Calu3 (cell line): ENCODE results near the gene MACROD2. TPM values are rescaled to one million over a fixed set of nuclear protein-coding genes. Genes with fewer than 3 reads are reported as not detected.

Experiments
- BruUV-seq: library from RNA; stranded (reverse); fragments of 400-500 nt; replicated peaks from 2 replicates; lab custom pipeline; 2021; lab: Mats Ljungman, UMichigan
- CTCF ChIA-PET: fragments of 300-600 bp; sonication (Branson Sonifier 250); formaldehyde crosslinking; loops from one replicate; lab custom pipeline; 2022; ENCODE audit warnings: antibody characterized with exemption; lab: Charles Lee
- DNase-seq: peaks from one replicate; pipeline ENCODE4 v3.0.0; 2022
- H3K27ac Mint-ChIP-seq: one replicate; pipeline ENCODE4 v1.8.0; 2022; ENCODE audit warnings: mixed read lengths; ENCODE audit not compliant: unreplicated experiment
- H3K27me3 Mint-ChIP-seq: one replicate; pipeline ENCODE4 v1.8.0; 2022; ENCODE audit warnings: mixed read lengths; ENCODE audit not compliant: unreplicated experiment
- H3K36me3 Mint-ChIP-seq: one replicate; pipeline ENCODE4 v1.8.0; 2022; ENCODE audit warnings: mild to moderate bottlenecking, moderate library complexity, mixed read lengths; ENCODE audit not compliant: insufficient read depth, unreplicated experiment
- H3K4me1 Mint-ChIP-seq: one replicate; pipeline ENCODE4 v1.8.0; 2022; ENCODE audit warnings: mild to moderate bottlenecking, low read depth, mixed read lengths; ENCODE audit not compliant: unreplicated experiment
- H3K4me3 Mint-ChIP-seq: one replicate; pipeline ENCODE4 v1.8.0; 2022; ENCODE audit warnings: mild to moderate bottlenecking, low read depth, moderate library complexity, mixed read lengths; ENCODE audit not compliant: unreplicated experiment
- H3K9me3 Mint-ChIP-seq: one replicate; pipeline ENCODE4 v1.8.0; 2022; ENCODE audit warnings: low read depth, mixed read lengths; ENCODE audit not compliant: unreplicated experiment
- CTCF ChIP-seq: fragments of 200-600 bp; IDR thresholded peaks from one replicate; pipeline ENCODE4 v1.8.0; 2022; ENCODE audit warnings: antibody characterized with exemption; ENCODE audit not compliant: unreplicated experiment
- intact Hi-C: fragments of 100-400 bp; cut with micrococcal nuclease; formaldehyde crosslinking; loops from one replicate; pipeline ENCODE4 v1.10.0; 2022; ENCODE audit not compliant: unreplicated experiment
- total RNA-seq: library from RNA; stranded (reverse); gene quantifications from 2 replicates; pipeline ENCODE4 v1.2.3, GENCODE V29; 2022

Gene MACROD2
- total RNA-seq, 1 experiment from 2014 or later = 29.4 TPM

DNA sequence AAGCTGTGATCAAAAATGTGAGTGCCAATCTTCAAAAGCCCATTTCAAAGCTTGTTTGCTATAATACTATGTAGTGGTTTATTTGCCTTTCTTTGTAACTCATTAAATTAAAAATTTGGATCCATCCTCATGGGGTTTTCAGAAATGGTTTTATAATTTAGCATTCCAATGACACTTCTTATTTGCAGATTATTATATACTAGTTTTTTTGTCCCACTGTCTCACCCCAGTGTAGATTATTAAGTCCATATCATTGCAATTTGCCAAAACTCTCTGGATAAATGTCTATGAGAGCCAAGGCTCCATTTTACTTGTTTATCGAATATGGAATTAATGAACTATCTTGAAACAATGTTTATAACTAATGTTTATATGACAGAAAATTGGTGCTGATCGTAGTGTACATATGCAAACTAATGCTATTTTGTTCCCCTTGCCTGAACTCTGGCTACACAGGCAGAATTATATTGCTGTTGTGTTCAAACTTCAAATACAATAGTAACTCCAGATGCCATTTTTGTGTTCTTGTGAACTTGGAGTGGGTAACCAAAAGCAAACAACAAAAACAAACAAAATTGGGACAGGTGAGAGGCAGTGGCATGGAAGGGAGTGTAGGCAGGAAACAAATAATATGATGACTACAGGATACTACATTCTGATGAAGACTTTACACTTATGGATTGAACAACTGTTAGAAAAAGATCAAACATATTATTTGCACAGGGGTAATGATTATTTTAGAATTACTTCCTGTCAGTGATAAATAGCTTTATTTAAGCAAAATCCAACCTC is 649.2 kb downstream of the MACROD2 start:
- no peak for TF ChIP-seq CTCF
- Mint-ChIP-seq H3K27ac (no peak overlapping the region), H3K27me3 (no peaks in the 10 kb centered on the region), H3K4me3 (no peak overlapping the region), H3K36me3 (no peaks in the 10 kb centered on the region), H3K9me3 (no peaks in the 10 kb centered on the region), H3K4me1 (no peaks in the 10 kb centered on the region)
- CTCF ChIA-PET = no interaction called here
- DNase-seq = no peak
- intact Hi-C loops = no loop called here
- no TSS peak for BruUV-seq

DNA sequence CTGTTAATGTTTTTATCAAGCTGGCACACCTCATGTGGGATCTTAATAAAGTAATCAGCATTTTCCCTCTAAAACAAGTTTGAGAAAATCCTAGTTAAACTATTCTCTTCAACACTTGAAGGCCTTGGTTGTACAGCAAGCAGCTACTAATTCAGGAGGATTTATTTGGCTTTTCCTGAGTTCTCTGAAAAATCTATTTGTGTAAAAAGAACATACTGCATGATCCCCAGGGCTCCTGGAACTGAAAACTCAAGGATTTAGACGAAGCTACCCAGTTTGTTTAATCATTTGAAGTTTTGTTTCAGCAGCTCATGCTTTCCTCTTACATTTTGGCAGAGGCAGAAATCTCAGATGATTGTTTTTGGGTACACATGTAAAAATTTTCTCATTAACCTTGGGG is 651.7 kb downstream of the MACROD2 start:
- H3K9me3 Mint-ChIP-seq = no peaks in the 10 kb centered on the region
- no peak for TF ChIP-seq CTCF
- no peaks in the 10 kb centered on the region for H3K27me3 Mint-ChIP-seq
- H3K36me3 Mint-ChIP-seq = no peaks in the 10 kb centered on the region
- BruUV-seq = no TSS peak
- no peak overlapping the region for H3K27ac Mint-ChIP-seq
- DNase-seq = no peak
- CTCF ChIA-PET = no interaction called here
- H3K4me1 Mint-ChIP-seq = no peaks in the 10 kb centered on the region
- intact Hi-C loops = no loop called here
- H3K4me3 Mint-ChIP-seq = no peak overlapping the region

GRCh38 chr20:14649662-14650061 is 654.3 kb downstream of the MACROD2 start:
- H3K27ac Mint-ChIP-seq = no peak overlapping the region
- BruUV-seq = no TSS peak
- CTCF ChIA-PET = no interaction called here
- intact Hi-C loops = no loop called here
- H3K36me3 Mint-ChIP-seq = no peaks in the 10 kb centered on the region
- H3K4me1 Mint-ChIP-seq = no peaks in the 10 kb centered on the region
- no peak overlapping the region for H3K4me3 Mint-ChIP-seq
- H3K9me3 Mint-ChIP-seq = no peaks in the 10 kb centered on the region
- TF ChIP-seq CTCF = no peak
- no peaks in the 10 kb centered on the region for H3K27me3 Mint-ChIP-seq
- DNase-seq = no peak

DNA sequence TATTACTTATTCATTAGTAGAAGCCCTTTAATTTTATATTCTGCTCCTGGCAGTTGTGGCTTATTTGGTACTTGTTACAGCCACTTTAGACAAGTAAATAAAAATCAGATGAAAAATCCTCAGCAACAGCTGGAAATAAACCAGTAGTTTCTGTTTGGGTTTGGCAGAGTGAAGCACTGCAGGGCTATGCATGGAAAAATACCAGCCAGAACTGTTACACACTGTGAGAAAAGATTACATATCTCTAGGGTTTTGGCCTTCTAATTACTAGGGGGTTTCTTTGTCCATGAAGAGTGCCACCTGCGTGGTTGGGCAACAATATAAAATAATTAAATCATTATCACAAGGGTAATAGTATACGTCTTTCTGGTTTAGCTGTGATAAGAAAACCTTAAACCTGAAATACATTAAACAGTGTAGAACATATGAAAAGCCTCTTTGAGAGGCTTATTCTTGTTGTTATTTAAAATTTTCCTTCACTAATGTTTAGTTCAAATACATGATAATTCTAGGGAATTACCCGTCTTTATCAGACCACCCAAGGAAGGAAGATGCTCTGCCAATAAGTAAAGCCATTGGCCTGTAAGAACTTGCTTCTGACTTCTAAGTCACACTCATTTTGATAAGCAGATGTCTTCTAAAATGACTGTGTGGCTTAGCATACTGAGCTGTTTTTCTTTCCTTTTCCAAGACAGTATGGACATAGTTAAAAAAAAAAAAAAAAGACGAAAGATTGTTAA is 662.1 kb downstream of the MACROD2 start:
- no peak overlapping the region for H3K4me3 Mint-ChIP-seq
- H3K9me3 Mint-ChIP-seq = no peaks in the 10 kb centered on the region
- CTCF ChIA-PET = no interaction called here
- H3K27me3 Mint-ChIP-seq = no peaks in the 10 kb centered on the region
- H3K4me1 Mint-ChIP-seq = no peaks in the 10 kb centered on the region
- no peak overlapping the region for H3K27ac Mint-ChIP-seq
- BruUV-seq = no TSS peak
- no peak for DNase-seq
- intact Hi-C loops = no loop called here
- TF ChIP-seq CTCF = no peak
- H3K36me3 Mint-ChIP-seq = no peaks in the 10 kb centered on the region
